Fibroblast of skin of right quadriceps (primary cell): Measurements from ENCODE around the gene NOPCHAP1.
"Not testable (repeated sequence)": the region's sequence is repeated elsewhere in the genome, so short reads cannot be mapped to it uniquely, and the experiment has no call there.

Experiments
- DNase-seq: peaks from one replicate; pipeline ENCODE4 v3.0.0-alpha.2; 2013

Gene NOPCHAP1, protein sequence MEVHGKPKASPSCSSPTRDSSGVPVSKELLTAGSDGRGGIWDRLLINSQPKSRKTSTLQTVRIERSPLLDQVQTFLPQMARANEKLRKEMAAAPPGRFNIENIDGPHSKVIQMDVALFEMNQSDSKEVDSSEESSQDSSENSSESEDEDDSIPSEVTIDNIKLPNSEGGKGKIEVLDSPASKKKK

DNA sequence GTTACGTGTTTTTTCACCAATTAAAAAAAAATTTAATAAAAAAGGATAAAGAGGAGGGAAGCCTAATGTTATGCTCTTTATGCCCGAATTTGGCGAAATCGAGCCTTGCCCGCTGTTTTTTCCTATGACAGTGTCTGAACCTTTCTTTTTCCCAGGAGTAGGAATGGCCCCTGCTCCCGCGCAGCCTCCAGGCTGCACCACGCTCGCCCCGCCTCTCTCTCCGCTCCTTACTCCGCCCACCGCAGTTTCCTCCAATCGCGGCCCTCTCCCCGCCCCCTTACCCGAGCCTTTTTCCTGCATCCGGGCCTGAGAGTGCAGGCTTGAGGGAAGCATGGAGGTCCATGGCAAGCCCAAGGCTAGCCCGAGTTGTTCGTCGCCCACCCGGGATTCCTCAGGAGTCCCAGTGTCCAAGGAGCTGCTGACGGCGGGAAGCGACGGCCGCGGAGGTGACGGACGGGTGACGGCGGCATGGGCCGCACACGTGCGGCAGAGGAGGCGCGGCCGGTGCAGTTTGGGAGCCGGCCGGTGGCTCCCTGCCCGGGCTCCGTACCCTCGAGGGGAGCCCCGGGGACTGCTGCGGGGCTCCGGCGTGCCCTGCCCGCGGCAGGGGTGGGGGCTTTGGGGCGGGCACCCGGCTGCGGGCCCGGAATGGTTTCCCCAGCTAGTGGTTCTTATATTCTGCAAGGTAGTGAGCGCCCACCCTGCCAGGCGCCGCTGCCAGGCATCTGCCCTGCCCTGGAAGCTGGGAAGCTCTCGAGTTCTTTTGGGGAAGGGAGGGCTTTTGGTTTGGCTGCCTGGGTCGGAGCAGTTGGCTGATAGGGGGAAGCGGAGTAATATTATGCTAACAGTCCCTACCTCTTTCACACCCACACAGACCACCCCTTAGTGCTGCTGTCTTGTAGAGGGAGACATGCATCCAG, at the start of gene NOPCHAP1:
NOPCHAP1 (plus strand) TSS at position 295 of the 920 bp plus-strand sequence; CDS start at position 332, 37 bp downstream.
- DNase-seq, result peak; percentile 86

DNA sequence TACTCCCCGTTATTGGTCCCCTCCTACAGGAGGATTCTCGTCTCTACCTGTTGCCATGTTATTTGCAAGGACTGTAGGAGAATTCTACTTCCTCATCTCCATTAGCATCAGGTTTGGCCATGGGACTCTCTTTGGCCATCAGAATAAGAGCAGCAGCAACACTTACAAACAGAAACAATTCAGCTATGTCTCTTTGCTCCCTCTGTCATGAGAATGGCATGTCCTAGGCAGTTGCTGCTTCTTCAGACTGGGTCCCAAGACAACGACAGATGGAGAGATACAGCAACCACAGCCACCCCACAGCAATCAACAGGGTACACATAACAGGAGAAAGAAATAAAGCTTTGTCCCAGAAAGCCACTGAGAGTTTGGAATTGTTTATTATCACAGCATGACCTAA, 47.7 kb upstream of the NOPCHAP1 start:
- DNase-seq, result peak; percentile 4

DNA sequence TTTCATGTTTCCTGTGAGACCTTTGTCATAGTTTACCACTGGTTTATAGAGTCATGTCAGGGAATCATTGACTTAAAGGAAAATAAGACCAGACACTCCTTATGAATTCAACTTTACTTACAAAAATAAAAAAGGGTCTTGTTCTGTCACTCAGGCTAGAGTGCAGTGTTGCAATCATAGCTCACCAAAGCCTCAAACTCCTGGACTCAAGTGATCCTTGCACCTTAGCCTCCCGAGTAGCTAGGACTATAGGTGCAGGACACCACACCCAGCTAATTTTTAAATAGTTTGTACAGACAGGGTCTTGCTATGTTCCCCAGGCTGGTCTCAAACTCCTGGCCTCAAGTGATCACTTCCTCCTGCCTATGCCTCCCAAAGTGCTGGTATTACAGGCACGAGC, 47.0 kb upstream of the NOPCHAP1 start:
- no peak for DNase-seq

DNA sequence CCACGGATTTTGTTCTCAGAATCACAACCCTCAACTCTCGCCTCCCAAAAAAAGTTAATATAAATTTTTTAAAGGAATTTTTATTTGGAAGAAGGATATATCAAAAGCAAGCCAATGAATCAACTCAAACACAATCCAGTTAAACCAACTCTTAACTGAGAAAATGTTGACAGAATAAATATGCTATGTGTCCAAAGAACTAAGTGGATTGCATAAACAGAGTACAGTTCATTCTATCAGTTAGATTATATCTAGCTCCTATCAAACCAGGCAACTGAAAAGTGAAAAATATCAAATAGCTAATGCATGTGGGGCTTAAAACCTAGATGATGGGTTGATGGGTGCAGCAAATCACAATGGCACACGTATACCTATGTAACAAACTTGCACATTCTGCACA, 44.7 kb upstream of the NOPCHAP1 start:
- DNase-seq, result no peak

DNA sequence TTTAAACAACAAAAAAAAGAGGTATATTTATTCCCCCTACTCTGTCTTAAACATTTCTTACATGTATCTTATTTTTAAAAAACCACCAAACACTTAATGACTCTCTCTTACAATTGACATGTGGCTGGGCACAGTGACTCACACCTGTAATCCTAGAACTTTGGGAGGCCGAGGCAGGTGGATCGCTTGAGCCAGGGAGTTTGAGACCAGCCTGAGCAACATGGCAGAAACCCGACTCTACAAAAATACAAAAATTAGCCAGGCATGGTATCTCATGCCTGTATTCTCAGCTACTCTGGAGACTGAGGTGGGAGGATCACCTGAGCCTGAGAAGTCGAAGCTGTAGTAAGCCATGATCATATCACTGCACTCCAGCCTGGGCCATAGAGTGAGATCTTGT, 44.0 kb upstream of the NOPCHAP1 start:
- no peak for DNase-seq

DNA sequence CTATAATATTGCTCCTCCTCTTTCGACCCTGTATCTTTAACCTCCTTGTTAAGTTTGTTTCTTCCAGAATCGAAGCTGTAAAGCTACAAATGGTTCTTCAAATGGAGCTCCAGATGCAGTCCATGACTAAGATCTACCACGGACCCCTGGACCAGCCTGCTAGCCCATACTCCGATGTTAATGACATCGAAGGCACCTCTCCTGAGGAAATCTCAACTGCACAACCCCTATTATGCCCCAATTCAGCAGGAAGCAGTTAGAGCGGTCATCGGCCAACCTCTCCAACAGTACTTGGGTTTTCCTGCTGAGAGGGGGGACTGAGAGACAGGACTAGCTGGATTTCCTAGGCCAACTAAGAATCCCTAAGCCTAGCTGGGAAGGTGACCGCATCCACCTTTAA, 42.7 kb upstream of the NOPCHAP1 start:
- not testable (repeated sequence) for DNase-seq

DNA sequence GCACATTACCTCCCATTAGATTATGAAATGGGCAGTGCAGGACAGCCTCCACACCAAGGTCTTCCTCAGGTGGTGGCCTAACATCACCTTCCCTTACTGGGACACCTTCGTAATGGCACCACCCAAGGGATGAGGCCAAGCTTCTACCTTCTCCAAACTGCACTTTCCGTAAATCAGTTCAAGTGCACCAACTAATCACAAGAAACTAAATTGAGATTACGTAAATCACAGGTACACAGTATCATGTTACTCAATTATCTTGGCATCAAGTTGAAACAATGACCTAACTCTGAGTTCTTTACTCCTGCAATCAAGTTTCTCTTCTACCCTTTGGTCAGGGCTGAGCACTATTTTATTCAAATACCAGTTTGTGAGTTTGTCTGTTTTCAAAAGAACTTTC, 41.9 kb upstream of the NOPCHAP1 start:
- DNase-seq, result no peak

DNA sequence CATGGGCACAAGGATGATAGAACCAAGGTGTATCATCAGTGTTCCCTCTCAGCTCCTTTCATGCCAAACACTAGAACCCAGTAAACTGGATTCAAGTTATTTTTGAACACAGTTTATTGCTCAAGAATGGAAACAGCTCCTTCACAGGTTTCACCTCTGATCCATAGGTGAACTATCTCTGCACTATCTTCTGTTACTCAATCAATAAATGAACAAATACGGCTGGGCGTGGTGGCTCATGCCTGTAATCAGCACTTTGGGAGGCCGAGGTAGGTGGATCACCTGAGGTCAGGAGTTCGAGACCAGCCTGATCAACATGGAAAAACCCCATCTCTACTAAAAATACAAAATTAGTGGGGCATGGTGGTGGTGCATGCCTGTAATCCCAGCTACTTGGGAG, 37.4 kb upstream of the NOPCHAP1 start:
- not testable (repeated sequence) for DNase-seq

DNA sequence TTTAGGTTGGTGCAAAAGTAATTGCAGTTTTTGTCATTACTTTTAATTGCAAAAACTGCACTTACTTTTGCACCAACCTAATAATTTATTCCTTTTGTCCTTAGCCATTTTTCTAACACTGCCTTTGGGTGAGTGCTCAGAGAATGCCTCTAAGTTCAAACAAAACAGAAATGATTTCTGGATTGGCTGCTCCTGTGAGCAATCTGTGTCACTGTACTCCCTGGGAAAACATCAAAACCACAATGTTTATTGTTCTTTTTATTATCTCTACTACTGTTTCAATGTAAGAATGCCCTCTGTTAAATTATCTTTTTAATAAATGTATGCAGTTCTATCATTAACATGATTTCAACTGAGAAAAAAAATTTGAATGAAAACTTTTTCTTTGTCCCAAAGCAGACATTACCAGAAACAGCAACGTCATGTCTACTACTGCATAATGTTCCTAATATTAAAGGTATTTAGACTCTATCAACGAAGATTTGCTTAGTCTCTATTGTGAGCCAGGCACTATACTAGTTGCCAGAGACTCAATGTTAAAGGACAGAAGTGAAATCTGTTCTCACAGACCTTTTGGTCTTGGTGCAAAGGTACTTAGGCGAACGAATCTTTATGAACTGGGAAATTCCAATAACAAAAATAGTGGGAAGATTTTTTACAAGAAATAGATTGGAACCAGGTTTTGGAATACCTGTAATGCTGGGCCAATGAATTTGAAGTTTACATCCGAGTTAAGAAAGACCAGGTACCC, 34.2 kb upstream of the NOPCHAP1 start:
- DNase-seq, result peak; percentile 19

DNA sequence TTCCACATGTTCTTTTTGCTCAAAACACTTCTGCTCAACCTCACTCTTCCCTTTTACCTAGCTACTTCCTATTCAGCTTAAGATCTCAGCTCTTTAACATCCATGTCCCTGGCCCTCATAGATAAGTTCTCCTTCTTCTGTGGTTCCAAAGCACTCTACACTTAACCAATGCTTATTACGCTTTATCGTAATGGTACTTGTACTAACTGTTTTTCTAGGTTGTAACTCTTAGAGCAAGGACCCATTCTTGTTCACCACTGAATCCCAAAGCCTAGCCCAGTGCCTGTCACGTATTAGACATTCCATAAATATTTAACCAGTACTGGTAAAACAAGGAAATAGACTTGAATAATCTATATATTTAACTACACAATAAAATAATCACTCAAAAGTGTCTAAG, 33.3 kb upstream of the NOPCHAP1 start:
- DNase-seq, result no peak

DNA sequence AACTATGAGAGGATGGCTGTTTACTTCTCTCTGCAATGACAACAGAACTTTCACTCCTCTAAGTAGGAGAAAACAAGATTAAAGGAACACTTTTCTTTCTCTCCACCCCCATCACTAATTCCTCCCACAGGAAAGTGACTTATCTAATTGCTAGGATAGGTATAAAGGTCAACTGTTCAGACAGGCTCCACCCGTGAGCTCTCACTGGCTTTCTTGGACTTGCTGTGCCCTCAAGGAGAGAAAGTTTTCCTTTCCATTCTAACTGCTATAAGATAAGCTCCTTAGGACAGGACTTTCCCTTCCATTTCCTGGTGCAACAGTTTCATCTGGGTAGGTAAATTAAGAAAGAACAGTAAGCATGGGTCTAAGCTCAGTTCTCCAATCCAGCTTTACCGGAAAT, 32.8 kb upstream of the NOPCHAP1 start:
- DNase-seq, result no peak

DNA sequence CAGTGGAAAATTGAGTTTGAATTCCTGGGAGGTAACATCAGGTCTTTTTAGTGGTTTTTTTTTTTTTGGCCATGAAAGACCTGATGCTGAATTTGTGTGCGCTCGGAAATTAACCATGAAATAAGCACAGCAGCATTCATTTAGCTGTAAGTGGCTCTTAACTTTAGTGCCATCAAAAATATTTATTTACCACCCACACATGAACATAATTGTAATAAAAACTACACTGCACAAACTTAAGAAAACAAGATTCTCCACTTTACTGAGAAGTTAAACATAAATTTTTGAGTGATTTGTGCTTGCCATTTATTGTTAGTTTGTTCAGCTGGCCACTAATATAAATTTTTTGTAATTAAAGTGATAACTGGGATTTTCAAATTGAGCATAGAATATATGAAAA, 30.4 kb upstream of the NOPCHAP1 start:
- no peak for DNase-seq

DNA sequence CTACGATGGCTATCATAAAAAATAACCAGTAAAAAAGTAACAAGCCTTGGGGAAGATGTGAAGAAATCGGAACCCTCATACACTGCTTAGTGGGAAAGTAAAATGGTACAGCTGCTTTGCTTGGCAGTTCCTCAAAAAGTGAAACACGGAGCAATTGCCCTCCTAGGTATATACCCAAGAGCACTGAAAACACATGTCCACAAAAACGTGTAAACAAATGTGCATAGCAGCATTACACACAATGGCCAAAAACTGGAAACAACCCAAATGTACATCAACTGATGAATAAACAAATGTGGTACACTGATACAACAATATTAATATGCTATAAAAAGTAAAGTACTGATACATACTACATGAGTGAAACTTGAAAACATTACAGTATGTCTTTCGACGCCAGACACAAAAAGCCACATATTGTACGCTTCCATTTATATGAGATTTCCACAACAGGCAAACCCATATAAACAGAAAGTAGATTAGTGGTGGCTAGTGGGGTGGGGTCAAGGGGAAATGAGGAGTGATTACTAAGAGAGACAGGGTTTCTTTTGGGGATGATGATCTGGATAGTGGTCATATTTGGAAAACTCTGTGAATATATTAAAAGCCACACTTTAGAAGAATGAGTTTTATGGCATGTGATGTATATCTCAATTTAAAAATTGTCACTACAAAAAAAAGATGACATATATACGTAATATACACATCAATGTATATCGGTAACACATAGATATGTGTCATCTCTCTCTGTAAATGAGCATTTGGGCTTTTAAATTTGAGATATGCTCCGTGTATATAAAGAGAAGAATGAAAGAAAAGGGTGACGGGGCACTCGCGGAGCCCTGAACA, 29.0 kb upstream of the NOPCHAP1 start:
- DNase-seq, result no peak

DNA sequence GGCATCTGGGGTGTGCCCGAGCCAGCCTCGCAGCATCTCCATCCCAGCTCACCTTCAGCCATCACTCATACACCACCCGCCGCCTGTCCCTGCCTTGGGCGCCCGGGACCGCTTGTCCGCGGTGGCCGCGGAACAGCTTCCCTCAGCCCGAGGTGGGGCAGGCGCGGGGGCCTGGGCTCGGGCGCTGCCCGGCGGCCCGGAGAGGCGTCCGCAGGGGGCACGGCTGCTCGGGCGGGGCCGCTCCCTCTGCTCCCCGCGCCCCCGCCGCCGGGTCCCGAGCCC, 28.5 kb upstream of the NOPCHAP1 start:
- no peak for DNase-seq

DNA sequence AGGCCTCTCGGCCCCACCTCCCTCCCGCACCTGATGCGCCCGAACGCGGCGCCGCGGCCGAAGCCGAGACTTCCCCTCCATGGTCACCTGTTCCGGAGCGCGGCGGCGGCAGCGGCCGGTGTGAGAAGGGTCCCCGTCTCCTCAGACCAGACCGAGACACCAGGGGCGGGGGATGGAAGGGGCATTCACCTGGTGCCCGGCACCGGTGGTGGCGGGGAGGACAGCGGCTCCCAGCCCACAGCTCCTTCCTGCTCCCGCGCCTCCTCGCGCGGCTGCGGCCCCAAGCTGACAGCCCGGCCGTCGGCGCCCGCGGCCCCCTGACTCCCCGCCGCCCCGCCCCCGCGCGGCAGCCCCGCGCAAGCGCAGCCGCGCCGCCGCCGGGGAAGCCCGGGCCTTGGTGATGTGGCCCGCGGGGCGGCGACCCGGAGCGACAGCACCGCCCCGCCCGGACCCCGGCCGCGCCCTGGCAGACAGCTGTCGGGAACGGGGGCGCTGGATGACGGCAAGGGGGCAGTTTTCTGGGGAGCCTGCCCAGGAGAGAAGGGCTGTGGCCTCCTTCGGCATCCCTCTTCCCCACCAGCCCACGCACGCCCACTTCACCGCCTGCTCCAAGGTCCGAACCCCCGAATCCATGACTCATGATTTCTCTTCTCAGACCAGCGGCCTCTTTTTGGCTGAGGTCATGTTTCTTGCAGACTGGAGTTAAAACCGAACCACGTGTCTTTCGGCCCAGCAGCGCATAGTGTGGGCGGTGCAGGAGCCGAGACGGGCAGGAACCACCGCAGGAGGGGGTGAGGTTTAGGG, 27.9 kb upstream of the NOPCHAP1 start, which contains the start of gene SLC41A2:
SLC41A2 (minus strand) TSS at position 290 of the 804 bp plus-strand sequence. CDS start 29,763 bp downstream, outside the sequence.
- peak; percentile 79 for DNase-seq

DNA sequence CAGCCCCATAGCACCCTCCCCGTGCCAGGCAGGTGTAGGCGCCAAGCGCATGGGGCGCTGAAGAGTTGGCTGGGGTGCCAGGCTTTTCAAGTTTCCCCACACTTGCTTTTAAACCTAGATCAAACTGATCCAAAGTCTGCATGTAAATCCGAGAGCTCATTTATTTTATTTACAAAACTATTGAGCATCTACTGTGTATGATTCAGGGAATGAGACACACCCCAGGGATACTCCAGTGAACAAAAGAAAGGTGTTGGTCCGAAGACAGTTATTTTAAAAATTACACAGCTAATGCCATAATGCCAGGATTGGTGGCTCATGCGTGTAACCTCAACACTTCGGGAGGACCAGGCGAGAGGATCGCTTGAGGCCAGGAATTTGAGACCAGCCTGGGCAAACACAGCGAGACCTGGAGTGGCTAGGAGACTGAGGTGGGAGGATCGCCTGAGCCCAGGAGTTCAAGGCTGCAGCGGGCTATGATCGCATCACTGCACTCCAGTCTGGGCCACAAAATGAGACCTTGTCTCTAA, 27.2 kb upstream of the NOPCHAP1 start:
- DNase-seq, result peak; percentile 6

DNA sequence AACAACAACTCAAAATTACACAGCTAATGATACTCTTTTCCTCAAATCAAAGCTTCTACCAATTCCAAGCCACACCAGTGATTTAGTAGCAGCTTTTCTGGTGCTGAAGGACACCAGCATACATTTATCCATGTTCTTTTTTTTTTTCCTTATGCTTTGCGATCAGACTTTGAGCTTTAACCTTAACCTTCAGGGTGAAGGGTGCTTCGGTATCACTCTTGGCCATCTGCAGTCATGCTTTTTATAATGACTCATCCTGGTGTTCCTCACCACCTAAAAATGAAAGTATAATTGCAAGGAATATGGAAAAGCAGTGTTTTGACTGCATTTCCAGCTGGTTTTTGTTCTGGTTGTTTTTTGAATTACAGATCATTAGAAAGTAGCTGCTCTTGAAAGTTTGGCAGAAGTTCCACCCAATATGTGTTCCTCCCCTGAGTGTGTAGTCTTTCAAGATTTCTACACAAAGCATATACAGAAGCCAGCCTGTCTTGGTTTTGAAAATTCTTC, 26.7 kb upstream of the NOPCHAP1 start:
- peak; percentile 36 for DNase-seq

DNA sequence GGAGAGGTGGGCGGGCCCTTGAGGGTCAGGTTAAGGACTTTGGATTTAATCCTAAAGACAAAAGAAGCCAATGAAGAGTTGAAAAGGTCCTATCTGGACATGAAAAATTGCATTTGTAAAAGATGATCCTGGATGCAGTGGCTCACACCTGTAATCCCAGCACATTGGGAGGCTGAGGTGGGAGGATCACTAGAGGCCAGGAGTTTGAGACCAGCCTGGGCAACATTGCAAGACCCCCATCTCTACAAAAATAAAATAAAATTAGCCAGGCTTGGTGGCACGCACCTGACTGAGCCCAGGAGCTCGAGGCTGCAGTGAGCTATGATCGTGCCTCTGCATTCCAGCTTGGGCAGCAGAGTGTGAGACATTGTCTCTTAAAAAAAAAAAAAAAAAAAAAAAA, 25.7 kb upstream of the NOPCHAP1 start:
- DNase-seq, result no peak

DNA sequence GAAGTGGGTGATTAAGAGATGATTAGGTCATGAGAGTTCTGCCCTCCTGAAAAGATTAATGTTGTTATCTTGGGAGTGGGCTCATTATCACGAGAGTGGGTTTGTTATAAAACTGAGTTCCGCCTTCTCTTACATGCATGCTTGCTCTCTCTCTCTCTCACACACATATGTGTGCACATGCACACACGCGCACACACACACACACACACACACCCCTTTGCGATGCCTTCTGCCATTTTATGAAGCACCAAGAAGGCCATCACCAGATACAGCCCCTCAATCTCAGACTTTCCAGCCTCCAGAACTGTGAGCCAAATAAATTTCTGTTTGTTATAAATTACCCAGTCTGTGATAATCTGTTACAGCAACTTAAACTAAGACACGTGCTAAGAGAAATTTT, 22.4 kb upstream of the NOPCHAP1 start:
- DNase-seq, result no peak

DNA sequence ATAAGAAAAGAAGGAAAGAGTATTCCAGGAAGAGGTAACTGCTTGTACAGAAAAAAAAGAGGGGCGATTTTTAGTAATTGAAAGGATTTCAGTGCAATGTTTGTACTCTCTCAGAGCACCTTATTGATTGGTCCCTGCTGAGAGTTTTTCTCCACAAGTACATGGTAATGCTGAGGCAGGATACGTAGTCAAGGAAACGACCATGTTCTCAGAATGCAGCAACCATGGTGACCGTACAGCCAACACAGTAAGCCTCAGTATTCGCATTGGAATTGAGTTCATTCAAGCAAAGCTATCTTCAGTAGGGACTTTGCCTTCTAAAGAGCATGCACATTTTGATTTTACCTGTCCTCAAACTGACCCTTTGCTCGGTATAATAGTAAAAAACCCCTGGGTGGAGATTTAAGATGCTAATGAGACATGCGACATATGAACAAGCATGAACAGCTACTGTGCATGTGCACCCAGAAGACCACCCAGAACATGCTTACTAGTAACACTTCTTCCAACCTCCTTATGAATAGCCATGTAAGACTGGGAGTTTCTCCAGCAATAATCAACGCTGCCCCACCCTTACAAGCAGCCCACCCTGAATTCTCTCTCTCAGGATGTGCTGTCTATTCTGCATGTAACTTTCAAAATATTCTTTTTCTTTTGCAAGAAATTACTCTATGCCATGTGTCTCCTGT, 21.8 kb upstream of the NOPCHAP1 start:
- no peak for DNase-seq

DNA sequence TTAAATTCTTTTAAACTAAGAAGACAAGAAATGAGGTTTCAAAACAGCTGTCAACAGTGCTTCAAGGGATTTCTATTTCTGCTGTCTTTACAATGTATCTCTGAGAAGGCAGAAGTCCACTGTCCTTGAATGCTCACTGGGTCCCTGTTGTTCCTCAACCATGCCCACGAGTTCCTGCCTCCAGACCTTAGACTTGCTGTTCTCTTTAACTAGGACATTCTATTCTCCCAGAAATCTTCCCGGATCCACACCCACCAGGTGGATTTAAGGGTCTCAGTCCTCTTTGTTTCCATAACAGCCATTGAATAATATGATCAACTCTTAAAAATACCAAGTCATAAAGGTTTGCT, 21.3 kb upstream of the NOPCHAP1 start:
- no peak for DNase-seq
